GM12878 (cell line): Measurements from ENCODE around the gene ZNF101. TPM values are rescaled to one million over a fixed set of nuclear protein-coding genes. Genes with fewer than 3 reads are reported as not detected.

Experiments
- SREBF1 ChIP-seq: IDR thresholded peaks from 2 replicates; pipeline ENCODE4 v1.6.1; 2012; ENCODE audit warnings: mild to moderate bottlenecking, low read length
- YY1 ChIP-seq: IDR thresholded peaks from 2 replicates; pipeline ENCODE4 v1.6.1; 2011; ENCODE audit warnings: low read depth, mild to moderate bottlenecking, low read length
- polyA plus RNA-seq, 11 experiments: library from polyadenylated mRNA; depleted of rRNA in 4 of 11; unstranded in 6 of 11; stranded (reverse) in 5 of 11; fragments of >200 nt; fragmentation: Nextera tagmentation in 4 of 11; fragmentation: Illumina TruSeq in 1 of 11; extraction: Ambion mirVana in 4 of 11; extraction: Trizol in 1 of 11; gene quantifications; 1 replicate in 1 of 11; 2 replicates in 10 of 11; pipeline versions ENCODE4 v1.2.1 to v1.2.3, GENCODE V29; 2011 to 2016; ENCODE audit warnings: inconsistent platforms in 2 of 11, missing spikeins in 2 of 11, low read depth in 1 of 11
- total RNA-seq, 4 experiments: library from RNA; depleted of rRNA in 3 of 4; stranded (reverse); fragments of >200 nt in 3 of 4; fragmentation: Illumina TruSeq in 1 of 4; extraction: Trizol in 1 of 4; gene quantifications; 2 replicates each; pipeline versions ENCODE4 v1.2.1 to v1.2.3, GENCODE V29; 2013 to 2021
- TF ChIP-seq, protein P1 (sequence below): fragments of 450-650 bp; formaldehyde crosslinking; IDR thresholded peaks from 2 replicates; pipeline ENCODE4 v1.5.0; 2022; ENCODE audit warnings: mild to moderate bottlenecking, missing genetic modification characterization
- TF ChIP-seq, protein P2 (sequence below): fragments of 450-650 bp; IDR thresholded peaks from 2 replicates; pipeline ENCODE4 v1.6.1; 2017; ENCODE audit warnings: mild to moderate bottlenecking, moderate library complexity
- TF ChIP-seq, protein P3 (sequence below): IDR thresholded peaks from 2 replicates; pipeline ENCODE4 v1.6.1; 2011; ENCODE audit warnings: borderline replicate concordance, low read depth, mild to moderate bottlenecking, moderate library complexity, mixed read lengths, low read length; ENCODE audit not compliant: insufficient read depth; ENCODE audit errors: extremely low read length

ZNF101 gene
- total and polyA plus RNA-seq, 10 of the 15 experiments (the other 5 are each of a cell fraction or from before 2014, with no cell fraction given) = 15.2 to 40.5 (median 19.8) TPM

DNA sequence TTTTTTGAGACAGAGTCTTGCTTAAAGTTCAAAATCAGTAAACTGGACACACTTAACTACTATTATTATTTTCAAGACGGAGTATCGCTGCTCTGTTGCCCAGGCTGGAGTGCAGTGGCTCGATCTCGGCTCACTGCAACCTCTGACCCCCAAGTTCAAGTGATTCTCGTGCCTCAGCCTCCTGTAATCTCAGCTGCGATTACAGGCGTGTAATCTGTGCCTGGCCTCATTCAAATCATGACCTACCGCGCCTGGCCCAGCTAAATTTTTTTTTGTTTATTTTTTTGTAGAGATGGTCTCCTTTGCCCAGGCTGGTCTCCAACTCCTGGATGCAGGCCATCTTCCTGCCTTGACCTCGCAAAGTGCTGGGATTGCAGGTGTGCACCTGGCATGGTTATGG is 23.0 kb downstream of the ZNF101 start (continued):
- TF ChIP-seq, protein P1, sequence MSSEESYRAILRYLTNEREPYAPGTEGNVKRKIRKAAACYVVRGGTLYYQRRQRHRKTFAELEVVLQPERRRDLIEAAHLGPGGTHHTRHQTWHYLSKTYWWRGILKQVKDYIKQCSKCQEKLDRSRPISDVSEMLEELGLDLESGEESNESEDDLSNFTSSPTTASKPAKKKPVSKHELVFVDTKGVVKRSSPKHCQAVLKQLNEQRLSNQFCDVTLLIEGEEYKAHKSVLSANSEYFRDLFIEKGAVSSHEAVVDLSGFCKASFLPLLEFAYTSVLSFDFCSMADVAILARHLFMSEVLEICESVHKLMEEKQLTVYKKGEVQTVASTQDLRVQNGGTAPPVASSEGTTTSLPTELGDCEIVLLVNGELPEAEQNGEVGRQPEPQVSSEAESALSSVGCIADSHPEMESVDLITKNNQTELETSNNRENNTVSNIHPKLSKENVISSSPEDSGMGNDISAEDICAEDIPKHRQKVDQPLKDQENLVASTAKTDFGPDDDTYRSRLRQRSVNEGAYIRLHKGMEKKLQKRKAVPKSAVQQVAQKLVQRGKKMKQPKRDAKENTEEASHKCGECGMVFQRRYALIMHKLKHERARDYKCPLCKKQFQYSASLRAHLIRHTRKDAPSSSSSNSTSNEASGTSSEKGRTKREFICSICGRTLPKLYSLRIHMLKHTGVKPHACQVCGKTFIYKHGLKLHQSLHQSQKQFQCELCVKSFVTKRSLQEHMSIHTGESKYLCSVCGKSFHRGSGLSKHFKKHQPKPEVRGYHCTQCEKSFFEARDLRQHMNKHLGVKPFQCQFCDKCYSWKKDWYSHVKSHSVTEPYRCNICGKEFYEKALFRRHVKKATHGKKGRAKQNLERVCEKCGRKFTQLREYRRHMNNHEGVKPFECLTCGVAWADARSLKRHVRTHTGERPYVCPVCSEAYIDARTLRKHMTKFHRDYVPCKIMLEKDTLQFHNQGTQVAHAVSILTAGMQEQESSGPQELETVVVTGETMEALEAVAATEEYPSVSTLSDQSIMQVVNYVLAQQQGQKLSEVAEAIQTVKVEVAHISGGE (CRISPR knock-in tag) = no peak
- TF ChIP-seq, protein P2, sequence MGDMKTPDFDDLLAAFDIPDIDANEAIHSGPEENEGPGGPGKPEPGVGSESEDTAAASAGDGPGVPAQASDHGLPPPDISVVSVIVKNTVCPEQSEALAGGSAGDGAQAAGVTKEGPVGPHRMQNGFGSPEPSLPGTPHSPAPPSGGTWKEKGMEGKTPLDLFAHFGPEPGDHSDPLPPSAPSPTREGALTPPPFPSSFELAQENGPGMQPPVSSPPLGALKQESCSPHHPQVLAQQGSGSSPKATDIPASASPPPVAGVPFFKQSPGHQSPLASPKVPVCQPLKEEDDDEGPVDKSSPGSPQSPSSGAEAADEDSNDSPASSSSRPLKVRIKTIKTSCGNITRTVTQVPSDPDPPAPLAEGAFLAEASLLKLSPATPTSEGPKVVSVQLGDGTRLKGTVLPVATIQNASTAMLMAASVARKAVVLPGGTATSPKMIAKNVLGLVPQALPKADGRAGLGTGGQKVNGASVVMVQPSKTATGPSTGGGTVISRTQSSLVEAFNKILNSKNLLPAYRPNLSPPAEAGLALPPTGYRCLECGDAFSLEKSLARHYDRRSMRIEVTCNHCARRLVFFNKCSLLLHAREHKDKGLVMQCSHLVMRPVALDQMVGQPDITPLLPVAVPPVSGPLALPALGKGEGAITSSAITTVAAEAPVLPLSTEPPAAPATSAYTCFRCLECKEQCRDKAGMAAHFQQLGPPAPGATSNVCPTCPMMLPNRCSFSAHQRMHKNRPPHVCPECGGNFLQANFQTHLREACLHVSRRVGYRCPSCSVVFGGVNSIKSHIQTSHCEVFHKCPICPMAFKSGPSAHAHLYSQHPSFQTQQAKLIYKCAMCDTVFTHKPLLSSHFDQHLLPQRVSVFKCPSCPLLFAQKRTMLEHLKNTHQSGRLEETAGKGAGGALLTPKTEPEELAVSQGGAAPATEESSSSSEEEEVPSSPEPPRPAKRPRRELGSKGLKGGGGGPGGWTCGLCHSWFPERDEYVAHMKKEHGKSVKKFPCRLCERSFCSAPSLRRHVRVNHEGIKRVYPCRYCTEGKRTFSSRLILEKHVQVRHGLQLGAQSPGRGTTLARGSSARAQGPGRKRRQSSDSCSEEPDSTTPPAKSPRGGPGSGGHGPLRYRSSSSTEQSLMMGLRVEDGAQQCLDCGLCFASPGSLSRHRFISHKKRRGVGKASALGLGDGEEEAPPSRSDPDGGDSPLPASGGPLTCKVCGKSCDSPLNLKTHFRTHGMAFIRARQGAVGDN = no peak
- TF ChIP-seq SREBF1 = no peak
- TF ChIP-seq, protein P3, sequence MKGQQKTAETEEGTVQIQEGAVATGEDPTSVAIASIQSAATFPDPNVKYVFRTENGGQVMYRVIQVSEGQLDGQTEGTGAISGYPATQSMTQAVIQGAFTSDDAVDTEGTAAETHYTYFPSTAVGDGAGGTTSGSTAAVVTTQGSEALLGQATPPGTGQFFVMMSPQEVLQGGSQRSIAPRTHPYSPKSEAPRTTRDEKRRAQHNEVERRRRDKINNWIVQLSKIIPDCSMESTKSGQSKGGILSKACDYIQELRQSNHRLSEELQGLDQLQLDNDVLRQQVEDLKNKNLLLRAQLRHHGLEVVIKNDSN = no peak
- no peak for TF ChIP-seq YY1
- TF ChIP-seq, all 136 proteins: peak for 0
